ENCODE measurements around the gene NASP. TPM values are rescaled to one million over a fixed set of nuclear protein-coding genes. Genes with fewer than 3 reads are reported as not detected.
A peak's percentile ranks its signal among the peaks of the same experiment; 100 is the strongest.
"Not testable (repeated sequence)": the region's sequence is repeated elsewhere in the genome, so short reads cannot be mapped to it uniquely, and the experiment has no call there.

Gene NASP
- total RNA-seq, 1 experiment from 2014 or later = 136 TPM

GRCh38 chr1:45569571-45569961, 14.3 kb upstream of the NASP start:
- DNase-seq (ENCODE audit: low spot score) = no peak

- peak; percentile 69 for DNase-seq (ENCODE audit: low spot score)
Measured at GRCh38 chr1:45569962-45570581, 13.8 kb upstream of the NASP start.

- no peak for DNase-seq (ENCODE audit: low spot score)
Measured at GRCh38 chr1:45570631-45571030, 13.2 kb upstream of the NASP start.

GRCh38 chr1:45573231-45573804, 10.5 kb upstream of the NASP start:
- DNase-seq (ENCODE audit: low spot score) = no peak

- DNase-seq (ENCODE audit: low spot score) = no peak
Measured at GRCh38 chr1:45574105-45574626, 9.7 kb upstream of the NASP start.

- peak; percentile 97 for DNase-seq (ENCODE audit: low spot score)
Measured at GRCh38 chr1:45583264-45583665, 576 bp upstream of the NASP start.

- DNase-seq (ENCODE audit: low spot score) = peak; percentile 77
Measured at GRCh38 chr1:45584351-45585109, 689 bp downstream of the NASP start.

GRCh38 chr1:45585110-45585426, 1.2 kb downstream of the NASP start:
- no peak for DNase-seq (ENCODE audit: low spot score)

- DNase-seq (ENCODE audit: low spot score) = no peak
Measured at GRCh38 chr1:45585496-45586075, 1.7 kb downstream of the NASP start.

- DNase-seq (ENCODE audit: low spot score) = no peak
Measured at GRCh38 chr1:45586769-45587168, 2.9 kb downstream of the NASP start.

- no peak for DNase-seq (ENCODE audit: low spot score)
Measured at GRCh38 chr1:45589861-45590260, 6.0 kb downstream of the NASP start.

GRCh38 chr1:45594412-45594811, 10.6 kb downstream of the NASP start:
- no peak for DNase-seq (ENCODE audit: low spot score)

- not testable (repeated sequence) for DNase-seq (ENCODE audit: low spot score)
Measured at GRCh38 chr1:45596765-45597164, 12.9 kb downstream of the NASP start.

- no peak for DNase-seq (ENCODE audit: low spot score)
Measured at GRCh38 chr1:45604239-45604638, 20.4 kb downstream of the NASP start.

- no peak for DNase-seq (ENCODE audit: low spot score)
Measured at GRCh38 chr1:45607404-45608074, 23.7 kb downstream of the NASP start.

- DNase-seq (ENCODE audit: low spot score) = no peak
Measured at GRCh38 chr1:45608175-45609156, 24.6 kb downstream of the NASP start.

GRCh38 chr1:45610589-45611226, 26.9 kb downstream of the NASP start:
- no peak for DNase-seq (ENCODE audit: low spot score)

- no peak for DNase-seq (ENCODE audit: low spot score)
Measured at GRCh38 chr1:45612941-45613579, 29.2 kb downstream of the NASP start.

GRCh38 chr1:45615885-45616284, 32.0 kb downstream of the NASP start:
- DNase-seq (ENCODE audit: low spot score) = no peak

- DNase-seq (ENCODE audit: low spot score) = peak; percentile 41
Measured at GRCh38 chr1:45617618-45618017, 33.8 kb downstream of the NASP start.
